ENCODE measurements around the gene LBH.

Gene LBH

DNA sequence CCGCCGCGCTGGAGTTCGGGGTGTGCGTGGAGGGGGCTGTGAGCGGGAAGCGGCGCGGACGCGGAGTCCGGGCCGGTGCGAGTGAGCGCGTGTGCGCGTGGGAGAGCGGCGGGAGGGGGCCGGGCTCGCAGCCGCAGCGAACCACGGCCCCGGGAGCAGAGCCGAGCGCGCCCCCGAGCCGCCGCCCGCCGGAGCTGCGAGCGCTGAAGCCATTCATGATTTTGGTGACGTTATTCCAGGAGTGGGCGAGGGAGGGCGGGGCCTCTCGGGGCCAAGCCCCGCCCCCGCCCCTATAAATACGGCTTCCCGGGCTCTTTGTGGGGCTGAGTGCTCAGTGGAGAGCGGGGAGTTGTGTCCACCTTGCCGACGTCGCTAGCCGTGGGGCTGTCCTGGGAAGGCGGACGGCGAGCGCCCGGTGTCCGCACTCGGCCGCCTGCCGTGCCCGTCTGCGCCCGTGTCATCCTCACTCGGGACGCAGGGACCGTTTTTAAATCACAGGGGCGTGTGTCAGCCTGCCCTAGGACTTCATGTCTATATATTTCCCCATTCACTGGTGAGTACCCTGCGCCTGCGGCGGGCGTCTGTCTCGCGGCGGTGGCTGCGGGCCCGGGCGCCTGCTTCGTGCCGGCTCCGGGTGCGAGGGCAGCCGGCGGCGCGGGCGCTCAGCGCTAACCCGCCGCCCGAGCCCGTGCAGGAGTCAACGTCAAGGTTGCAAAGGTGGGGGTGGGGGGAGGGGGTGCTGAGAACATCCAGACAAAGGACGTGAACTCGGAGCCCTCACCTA, at the start of gene LBH:
TSS of gene LBH (plus strand) at position 323 of the 784 bp plus-strand sequence. CDS start at position 528, 205 bp downstream.
- peak in 54 of 58 donors; percentile 43 to 87 (median 74) for DNase-seq

DNA sequence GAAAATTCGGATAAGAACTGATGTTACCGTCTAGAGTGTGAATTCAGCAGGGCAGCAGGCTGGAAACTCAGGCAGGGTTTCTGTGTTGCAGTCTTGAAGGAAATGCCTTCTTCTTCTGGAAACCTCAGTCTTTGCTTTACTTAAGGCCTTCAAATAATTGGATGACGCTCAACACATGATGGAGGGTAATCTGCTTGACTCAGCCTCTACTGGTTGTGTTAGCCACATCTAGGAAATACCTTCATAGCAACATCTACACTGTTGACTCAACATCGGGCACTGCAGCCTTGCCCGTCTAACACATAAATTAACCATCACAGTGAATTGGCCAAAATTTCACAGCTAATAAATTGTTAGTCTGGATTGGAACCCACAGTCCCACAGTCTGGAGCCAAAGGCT, 47.3 kb upstream of the LBH start:
- DNase-seq = no peak

DNA sequence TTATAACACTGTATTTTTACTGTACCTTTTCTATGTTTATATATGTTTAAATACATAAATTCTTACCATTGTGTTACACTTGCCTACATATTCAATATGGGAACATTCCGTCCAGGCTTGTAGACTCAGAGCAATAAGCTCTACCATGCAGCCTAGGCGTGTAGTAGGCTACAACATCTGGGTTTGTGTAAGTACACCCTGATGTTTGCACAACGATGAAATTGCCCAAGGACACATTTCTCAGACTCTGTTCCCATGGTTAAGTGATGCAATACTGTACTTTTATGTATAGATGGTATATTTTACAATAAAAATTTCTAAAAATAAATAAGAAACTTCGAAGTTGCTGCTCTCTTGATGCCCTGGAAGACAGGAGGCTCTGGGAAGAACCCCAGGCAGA, 46.2 kb upstream of the LBH start:
- DNase-seq = no peak

DNA sequence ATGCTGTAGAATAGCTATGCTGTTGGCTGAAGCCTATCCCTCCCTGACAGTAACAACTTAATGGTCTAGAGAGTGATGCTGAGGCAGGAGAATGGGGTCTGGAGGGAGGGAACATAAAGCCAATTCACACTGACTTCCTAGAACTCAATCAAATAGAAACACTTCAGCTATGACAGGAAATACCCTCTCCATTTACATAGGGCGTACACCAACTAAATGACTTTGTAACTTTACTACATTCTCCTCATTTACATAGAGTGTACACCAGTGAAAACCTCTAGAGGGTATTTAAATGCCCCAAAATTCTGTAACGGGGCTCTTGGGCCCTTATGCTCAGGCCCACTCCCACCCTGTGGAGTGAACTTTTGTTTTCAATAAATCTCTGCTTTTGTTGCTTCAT, 43.0 kb upstream of the LBH start:
- no peak for DNase-seq

DNA sequence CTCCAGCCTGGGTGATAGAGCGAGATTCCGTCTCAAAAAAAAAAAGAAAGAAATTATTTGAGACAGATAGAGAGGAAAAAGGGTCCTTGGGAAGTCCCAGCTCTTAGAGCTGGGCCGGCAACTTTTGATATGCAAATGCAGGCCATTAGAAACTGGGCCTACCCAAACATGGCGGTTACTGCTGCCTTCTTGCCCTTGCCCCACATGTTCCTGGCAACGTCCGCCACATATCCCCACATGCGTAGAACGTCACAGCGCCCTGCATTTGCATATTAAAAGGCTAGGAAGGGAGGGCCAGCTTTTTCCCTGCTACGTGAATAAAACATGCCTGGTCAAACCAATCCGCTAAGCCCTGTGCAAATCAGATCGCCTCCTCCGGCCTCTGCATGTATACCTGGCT, 40.7 kb upstream of the LBH start:
- DNase-seq = no peak

DNA sequence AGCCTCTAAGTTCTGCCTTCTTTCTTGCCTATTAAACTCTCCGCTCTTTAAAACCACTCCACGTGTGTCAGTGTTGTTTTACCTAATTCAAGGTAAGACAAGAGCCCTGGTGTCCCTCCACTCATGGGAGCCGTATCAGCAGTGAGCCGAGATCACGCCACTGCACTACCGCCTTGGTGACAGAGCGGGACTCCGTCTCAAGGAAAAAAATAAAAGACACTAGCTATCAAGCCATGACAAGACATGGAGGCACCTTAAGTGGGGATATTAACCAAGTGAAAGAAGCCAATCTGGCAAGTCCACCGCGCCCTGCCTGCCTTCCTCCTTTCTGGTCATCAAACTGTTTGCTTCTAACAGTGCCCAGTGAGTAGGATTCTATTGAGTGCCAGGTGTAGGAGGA, 40.2 kb upstream of the LBH start:
- DNase-seq = no peak

DNA sequence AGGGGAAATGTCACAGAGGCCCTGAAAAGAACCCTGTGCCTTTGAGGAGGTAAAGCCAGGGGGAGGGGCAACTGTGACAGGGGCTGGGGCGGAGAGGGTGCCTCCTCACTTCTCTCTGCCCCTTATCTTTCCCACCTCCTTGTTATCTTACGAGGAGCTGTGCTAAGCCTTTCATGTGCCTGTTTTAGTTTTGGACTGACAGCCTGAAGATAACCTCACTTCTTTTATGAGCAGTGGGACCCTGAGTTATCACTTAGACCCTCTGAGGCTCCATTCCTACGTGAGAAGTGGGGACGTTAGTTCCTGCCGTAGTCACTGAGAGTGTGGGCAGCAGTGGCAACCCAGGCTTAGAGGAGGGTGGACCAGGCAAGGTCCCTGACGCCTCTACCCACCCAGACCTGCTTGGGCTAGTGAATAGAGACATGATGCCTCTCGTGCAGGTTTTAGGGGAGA, 39.5 kb upstream of the LBH start:
- no peak for DNase-seq

DNA sequence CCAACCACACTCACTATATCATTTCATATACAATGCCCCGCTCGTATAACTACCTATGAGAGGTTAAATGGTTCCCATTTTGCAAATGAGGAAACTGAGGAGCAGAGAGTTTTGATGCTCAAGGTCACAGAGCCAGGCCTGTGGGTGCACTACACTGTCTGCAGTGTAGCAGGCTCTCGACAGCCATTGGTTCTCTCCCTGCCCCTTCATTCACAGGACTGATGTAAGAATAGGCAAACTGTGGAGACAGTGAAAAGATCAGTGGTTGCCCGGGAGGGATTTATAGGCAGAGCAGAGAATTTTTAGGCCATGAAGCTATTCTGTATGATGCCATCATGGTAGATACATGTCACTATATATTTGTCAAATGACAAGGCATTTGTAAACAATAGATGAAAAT, 39.0 kb upstream of the LBH start:
- no peak for DNase-seq

DNA sequence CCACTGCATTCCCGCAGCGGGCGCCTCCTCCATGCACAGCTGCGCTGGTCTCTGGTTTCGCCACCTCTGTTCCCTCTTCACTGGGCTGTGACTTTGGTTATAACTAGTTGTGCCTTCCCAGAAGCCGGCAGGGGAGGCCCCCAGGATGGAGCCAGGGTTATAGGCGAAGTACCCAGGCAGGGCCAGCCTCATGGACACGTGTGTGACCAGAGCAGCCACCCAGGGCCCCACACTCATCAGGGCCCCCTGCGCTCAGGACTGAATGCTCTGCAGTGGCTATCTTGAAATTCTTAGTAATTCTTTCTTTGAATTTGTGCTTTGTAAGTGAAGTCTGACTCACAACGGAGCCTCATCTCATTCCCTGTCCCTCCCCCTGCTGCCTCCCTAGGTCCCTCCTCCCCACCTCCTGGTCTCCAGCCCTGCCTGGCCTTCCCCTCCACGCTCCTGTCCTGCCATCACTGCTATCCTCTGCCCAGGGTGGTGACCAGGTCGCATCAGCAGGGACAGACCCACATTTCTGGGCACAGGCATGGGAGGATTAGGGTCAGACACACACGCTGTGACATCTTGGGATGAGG, 38.1 kb upstream of the LBH start:
- DNase-seq = no peak

DNA sequence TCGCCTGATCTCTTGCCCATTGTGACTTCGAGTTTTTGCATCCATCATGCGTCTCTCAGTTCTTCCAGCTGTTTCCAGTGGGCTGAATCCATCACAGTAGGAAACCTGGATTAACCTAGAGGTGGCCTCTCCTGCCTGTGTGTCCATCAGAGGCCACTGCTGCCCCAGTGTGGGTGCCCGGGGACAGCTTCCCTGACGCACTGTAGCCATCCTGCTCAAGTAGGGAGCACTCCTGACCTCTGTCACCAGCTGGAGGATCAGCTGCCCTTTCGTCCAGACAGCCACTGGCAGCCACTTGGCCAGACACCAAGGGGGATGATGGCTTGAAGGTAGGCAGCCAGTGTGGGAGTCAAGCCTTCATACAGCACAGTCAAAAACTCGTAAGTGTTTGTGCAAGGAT, 36.9 kb upstream of the LBH start:
- DNase-seq = no peak

DNA sequence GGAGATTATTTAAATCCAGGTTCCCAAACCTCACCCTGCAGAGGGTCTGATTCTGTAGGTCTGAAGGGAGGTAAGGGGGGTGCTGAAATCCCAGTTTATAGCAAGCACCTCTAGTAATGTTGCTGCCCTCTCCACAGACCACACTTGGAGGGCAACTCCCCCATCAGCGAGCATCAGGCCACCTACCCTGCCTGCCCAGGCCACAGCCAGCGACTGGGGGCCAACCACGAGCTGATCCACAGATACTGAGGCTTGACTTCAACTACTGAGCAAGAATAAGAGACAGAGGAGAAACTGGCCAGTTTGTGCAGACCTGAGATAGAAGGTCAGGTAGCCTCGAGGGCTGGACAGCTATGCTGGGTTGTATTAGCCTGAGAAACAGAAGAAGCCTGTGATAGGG, 36.3 kb upstream of the LBH start:
- no peak for DNase-seq

DNA sequence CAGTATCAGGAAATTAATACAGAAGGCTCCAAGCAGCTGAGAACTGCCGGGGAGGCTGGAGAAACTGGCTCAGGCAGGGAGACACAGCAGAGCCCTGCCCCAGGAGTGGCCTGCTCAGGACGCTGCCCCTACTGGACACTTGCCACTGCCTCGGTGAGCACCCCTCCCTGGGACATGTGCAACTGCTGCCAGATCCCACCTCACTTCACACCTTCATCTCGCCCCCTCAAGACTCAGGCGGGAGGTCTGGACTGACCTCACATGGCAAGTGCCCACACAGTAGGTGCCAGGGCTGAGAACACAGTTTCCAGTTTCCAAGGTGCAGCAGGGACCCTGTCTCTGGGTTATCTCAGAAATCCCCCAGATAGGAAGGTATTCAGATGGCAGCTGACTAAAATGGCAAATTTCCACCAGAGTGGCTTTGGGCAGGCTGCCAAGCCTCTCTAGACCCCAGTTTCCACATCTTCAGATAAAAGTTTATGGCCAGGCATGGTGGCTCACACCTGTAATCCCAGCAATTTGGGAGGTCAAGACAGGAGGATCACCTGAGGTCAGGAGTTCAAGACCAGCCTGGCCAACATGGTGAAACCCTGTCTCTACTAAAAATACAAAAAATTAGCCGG, 33.7 kb upstream of the LBH start:
- no peak for DNase-seq

DNA sequence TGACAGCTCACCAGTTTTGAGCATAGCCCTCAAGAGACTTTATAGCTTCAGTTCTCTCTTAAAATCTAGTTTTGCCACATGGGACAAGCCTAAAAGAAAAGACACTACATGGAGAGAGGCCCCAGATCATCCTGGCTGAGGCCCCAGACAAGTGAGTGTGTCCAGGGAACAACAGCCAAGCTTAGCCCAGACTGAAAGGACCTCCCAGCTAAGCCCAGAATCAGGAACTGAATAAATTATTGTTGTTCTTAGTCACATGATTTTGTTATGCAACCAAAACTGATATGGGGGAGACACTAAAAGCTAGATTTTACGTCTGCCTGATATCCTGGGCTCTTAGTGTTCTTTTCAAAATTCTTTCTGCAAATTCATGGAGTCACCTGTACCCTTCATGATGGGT, 29.3 kb upstream of the LBH start:
- peak in 10 of 58 donors; percentile 5 to 34 (median 20) for DNase-seq

DNA sequence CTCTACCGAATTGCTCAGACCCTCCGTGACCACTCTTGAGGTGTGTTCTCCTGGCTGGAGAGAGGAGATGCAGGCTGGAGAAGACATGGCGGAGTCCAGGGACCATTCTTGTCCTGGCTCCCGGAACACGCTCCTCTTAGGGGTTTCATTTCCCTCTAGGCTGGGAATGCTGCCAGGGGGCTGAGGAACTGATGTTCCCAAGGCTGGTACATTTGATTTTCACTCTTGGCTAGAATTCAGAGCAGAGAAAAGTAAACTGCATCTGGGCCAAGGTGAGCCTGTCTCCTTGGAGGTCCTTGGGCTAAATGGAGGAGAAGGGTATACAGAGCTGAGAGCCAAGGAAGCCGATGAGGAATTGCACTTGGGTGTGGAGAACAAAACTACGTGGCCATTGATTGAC, 28.2 kb upstream of the LBH start:
- no peak for DNase-seq

DNA sequence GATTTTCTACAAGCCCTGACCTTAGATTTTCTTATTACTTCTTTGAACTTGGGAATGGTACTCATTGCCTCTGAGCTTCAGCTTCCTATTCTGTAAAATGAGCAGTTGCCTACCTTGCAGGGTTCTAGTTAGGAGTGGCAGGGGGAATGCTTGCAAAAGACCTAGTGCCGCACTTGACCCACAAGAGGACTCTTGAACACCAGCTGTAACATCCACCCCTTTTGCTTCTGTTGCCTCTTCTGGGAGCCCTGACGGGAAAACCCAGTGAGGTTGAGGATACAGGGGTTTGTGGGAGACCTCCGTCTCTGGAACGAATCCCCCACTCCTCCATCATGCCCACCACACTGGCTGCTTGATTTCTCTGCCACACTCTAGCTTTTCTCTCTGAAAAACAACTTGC, 27.1 kb upstream of the LBH start:
- no peak for DNase-seq

DNA sequence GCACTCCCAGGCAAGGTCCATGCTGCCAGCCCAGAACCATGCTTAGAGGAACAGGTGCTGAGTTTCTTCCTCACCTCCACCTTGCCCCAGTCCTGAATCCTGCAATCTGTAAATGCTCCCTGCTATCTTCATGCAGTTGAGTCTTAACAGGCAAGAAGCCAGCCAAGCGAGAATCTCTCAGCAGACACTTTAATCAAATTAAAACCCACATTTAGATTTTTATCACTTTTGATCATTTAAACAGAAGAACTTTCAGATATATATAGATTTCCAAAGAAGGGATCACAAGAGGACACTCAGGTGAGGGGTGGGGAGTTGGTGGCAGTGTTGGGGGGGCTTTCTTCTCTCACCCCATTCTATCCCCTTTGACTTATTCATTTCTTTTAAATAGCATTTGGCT, 25.9 kb upstream of the LBH start:
- no peak for DNase-seq

DNA sequence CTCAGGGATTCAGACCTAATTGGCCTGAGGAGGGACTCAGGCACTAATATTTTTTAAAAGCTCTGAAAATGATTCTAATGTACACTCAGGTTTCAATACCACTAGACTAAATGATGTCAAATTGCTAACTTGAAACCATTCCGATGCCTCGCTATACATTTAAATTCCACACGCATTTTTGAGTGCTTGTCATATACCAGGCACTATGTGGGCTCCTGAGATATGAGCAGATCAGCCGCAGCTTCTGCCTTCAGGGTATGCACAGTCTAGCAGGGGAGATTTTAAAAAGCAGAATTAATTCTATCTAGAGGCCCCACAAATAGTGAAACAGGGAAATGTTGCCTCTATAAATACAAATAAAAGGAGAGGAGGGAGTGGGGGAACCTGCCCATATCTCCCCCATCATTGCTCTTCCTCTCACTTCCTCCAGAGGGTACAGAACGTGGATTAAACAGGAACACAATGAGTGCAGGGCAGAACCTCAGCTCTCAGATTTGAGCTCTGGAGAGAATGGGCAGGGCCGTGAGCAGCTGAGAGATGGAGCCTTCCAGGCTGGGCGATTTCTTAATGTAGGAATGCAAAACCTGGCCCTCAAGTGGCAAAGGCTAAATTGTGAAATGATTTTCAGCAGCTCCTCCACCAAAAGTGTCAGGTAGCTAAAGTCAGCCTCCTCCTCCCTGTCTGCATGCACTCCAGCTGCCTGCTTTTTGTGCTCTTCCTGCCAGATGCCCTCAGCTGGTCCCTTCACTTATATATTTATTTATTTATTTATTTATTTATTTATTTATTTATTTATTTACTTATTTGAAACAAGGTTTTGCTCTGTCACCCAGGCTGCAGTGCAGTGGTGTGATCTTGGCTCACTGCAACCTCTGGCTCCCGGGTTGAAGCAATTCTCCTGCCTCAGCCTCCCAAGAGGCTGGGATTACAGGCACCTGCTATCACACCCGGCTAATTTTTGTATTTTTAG, 24.6 kb upstream of the LBH start:
- DNase-seq = no peak

DNA sequence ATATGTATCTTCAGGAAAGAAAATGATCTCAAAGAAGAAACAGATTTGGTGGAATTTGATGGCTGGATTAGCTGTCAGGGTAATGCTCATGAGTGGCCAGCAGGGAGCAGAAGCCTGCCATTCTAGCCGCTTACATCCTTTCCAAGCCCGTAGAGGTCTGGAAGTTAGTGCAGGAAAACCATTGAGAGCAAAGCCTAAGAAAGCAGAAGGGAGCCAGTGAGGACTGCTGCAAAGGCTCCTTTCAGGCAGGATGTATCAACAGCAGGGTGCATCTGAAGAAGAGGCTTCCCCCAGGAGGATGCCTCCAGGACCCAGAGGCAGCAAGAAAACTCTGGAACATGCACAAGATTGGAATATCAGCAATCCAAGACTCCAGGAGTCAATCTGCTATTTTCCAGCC, 22.9 kb upstream of the LBH start:
- DNase-seq = peak in 42 of 58 donors; percentile 10 to 72 (median 39)

DNA sequence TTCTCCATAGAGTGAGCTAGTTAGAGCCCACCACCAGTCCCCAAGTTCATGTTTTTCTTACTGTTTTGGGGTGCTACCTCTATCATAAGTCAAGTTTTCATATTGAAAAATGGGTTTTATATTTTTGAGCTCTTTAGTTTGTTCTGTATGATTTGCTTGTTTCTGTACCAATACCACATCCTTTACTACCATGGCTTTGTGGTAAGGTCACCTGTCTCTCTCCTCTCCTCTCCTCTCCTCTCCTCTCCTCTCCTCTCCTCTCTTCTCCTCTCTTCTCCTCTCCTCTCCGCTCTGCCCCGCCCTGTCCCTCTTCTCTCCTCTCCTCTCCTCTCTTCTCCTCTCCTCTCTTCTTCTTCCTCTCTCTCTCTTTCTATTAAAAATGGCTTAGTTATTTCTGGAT, 22.1 kb upstream of the LBH start:
- no peak for DNase-seq

DNA sequence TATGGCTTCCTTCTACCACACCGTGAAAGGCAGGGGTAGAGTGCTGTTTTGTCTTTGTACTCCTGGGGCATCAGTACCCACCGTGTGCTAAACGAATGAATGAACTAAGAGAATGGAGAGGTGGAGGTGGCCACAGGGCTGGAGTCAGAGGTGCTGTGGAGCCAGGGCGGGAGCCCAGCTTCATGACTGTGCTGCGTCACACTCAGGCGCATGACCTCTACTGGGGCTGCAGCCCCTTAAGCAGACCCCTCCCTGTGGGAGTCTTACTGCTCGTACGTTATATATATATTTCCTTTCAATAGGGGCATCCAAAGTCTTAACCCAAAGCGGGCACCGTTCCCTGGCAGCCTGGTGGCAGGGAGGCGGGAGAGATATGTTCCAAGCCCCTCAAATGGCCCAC, 18.0 kb upstream of the LBH start:
- DNase-seq = no peak

DNA sequence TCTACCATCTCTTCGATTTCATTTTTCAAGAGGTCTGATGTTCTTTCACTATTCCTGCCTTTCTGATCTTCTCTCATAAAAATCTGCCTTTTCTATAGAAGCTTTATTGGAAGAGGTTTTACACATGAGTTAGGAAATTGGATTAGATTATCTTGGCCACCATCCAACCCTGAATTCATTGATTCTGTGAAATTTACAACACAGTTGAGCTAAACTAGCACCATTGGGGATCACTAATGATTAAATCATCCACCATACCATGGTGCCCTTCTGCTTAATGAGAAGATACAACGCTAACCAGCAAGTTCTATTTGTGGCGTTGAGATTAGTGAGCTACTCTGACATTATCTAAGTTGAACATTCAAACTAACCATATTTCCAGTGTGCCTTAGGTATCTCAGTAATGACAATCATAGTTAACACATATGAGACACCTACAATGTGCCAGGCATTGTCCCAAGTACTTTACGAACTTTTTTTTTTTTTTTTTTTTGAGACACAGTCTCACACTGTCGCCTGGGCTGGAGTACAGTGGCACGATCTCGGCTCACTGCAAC, 17.3 kb upstream of the LBH start:
- DNase-seq = no peak

Measured in anterior cingulate cortex (tissue), 58 donors.